K562 (cell line): ENCODE measurements around the gene CUL5.

Source experiments
- CCAR2 ChIP-seq: fragments of 200-400 bp; formaldehyde crosslinking; IDR thresholded peaks from 2 replicates; pipeline ENCODE4 v1.6.1; 2017; ENCODE audit warnings: mild to moderate bottlenecking, low read depth, low read length
- HDAC2 ChIP-seq: fragments of 450-650 bp; IDR thresholded peaks from 2 replicates; pipeline ENCODE4 v1.6.1; 2016; ENCODE audit warnings: mild to moderate bottlenecking
- KDM1A ChIP-seq, 2 experiments: fragments of 450-650 bp; IDR thresholded peaks; 2 replicates each; pipeline ENCODE4 v1.6.1; 2016; ENCODE audit warnings: mild to moderate bottlenecking in 2 of 2
- MAZ ChIP-seq, 2 experiments: fragments of 450-650 bp in 1 of 2; sonication (generic) in 1 of 2; formaldehyde crosslinking; IDR thresholded peaks in 1 of 2; conservative IDR thresholded peaks in 1 of 2; 2 replicates each; pipeline versions ENCODE4 v1.4.0 to v1.5.0; 2020; ENCODE audit warnings: mild to moderate bottlenecking in 1 of 2, missing genetic modification reagents in 1 of 2
- MYC ChIP-seq, 2 experiments: fragments of 250-450 bp in 1 of 2; sonication (Bioruptor Pico) in 1 of 2; IDR thresholded peaks; 2 replicates each; pipeline versions ENCODE4 v1.5.1 to v1.6.1; 2012 to 2021; ENCODE audit warnings: low read depth in 2 of 2, borderline replicate concordance in 1 of 2, improper control_type of control experiment in 1 of 2, low read length in 1 of 2, mild to moderate bottlenecking in 1 of 2, moderate library complexity in 1 of 2
- YY1 ChIP-seq, 3 experiments: IDR thresholded peaks; 2 replicates each; pipeline ENCODE4 v1.6.1; 2011; ENCODE audit warnings: low read length in 2 of 3, mild to moderate bottlenecking in 2 of 3, moderate library complexity in 2 of 3, borderline replicate concordance in 1 of 3, control low read depth in 1 of 3, low read depth in 1 of 3; ENCODE audit not compliant: insufficient read depth in 3 of 3, insufficient replicate concordance in 2 of 3, control insufficient read depth in 1 of 3, insufficient read length in 1 of 3; ENCODE audit errors: extremely low read depth in 1 of 3
- ZNF121 ChIP-seq: sonication (generic); formaldehyde crosslinking; conservative IDR thresholded peaks from 2 replicates; pipeline ENCODE4 v1.8.0; 2022; ENCODE audit warnings: missing genetic modification reagents

DNA sequence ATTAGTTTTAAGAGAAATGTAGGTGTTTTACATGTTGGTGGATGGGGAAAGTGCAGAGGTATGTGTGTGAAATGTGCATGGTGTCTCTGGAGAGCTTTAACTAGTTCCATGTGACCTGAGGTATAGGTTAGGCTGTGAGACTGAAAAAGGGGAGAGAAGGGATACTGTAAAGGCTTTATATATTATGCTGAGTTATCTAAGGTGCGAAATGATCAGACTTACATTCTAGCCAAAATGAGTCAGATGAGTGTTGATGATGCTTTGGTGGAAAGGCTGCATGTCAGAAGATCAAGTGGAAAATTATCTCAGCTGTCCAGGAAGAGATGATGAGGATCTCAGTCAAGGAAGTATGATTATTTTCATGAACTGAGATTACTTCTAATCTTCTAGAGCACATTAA lies 128.5 kb downstream of the CUL5 start:
- TF ChIP-seq YY1 (IDR thresholded peaks at IDR 0.05; ENCODE audit: borderline replicate concordance in 1 of 3, control insufficient read depth in 1 of 3, extremely low read depth in 1 of 3, insufficient read depth in 3 of 3, insufficient read length in 1 of 3, insufficient replicate concordance in 2 of 3, low read depth in 1 of 3, low read length in 2 of 3) = no peak
- TF ChIP-seq KDM1A (IDR thresholded peaks at IDR 0.05) = no peak
- TF ChIP-seq ZNF121 (CRISPR knock-in tag) = no peak
- no peak for TF ChIP-seq HDAC2
- TF ChIP-seq MAZ (CRISPR knock-in tag; conservative IDR thresholded peaks at IDR 0.05 in 1 of 2, IDR thresholded peaks at IDR 0.05 in 1 of 2) = no peak
- TF ChIP-seq CCAR2 = no peak
- TF ChIP-seq MYC (IDR thresholded peaks at IDR 0.05; ENCODE audit: low read depth, low read length) = no peak
- no peak for TF ChIP-seq MYC (CRISPR knock-in tag; IDR thresholded peaks at IDR 0.05; ENCODE audit: borderline replicate concordance, low read depth)
